DMS 273 (cell line): ENCODE data around the gene BCAS3.
"Not testable (repeated sequence)": the region's sequence is repeated elsewhere in the genome, so short reads cannot be mapped to it uniquely, and the experiment has no call there.

Source experiments
- DNase-seq: peaks from one replicate; lab custom pipeline; 2025; ENCODE audit not compliant: unreplicated experiment; lab: John Stamatoyannopoulos, UW

The BCAS3 gene

DNA sequence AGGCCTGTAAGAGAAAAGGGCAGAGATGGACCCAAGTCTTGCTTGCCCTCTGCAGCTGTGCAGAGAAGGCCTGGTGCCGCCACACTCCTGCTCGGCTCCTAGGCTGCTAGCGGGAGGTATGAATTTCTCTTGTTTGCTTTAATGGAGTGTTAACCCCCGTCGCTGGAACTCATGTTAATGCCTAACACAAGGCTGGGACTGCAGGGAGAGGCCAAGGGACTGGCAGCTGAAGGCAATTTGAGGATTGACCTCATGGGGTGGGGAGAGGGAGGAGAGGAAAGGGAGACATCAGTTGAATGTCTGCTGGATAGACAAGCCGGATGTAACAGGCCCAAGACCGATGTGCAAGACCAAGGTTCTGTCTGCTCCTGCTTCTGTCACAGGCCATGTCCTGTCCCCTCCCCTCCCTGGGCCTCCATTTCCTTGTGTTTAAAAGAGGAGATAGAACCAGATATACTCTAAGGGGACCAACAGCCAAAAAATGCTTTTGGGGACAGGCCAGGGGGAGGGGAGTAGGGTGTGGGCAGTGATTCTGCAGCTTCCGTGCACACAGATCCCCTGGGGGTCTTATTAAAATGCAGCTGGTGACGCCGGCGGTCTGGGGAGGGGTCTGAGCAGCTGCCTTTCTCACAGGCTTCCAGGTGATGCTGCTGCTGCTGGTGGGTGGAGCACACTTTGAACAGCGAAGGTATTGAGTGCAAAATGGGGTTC, 675.3 kb downstream of the BCAS3 start:
- no peak for DNase-seq

DNA sequence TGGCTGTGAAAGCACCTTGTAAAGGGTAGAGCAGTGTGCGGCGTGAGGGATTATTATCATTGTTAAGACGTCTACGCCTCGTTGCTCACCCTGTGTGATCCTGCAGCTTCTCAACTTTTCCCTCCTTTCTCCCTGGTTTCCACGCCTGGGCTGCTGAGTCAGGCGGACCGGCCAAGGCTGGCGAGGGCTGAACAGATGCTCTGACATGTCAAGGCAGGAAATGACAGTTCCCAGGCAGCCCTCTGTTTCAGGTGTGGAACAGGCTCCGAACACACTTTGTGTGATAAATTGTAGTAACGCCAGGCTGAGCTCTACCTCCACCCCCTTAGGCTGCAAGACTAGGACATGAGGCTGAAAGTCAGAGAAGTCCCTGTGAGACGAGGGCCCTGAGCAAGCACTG, 676.0 kb downstream of the BCAS3 start:
- no peak for DNase-seq

DNA sequence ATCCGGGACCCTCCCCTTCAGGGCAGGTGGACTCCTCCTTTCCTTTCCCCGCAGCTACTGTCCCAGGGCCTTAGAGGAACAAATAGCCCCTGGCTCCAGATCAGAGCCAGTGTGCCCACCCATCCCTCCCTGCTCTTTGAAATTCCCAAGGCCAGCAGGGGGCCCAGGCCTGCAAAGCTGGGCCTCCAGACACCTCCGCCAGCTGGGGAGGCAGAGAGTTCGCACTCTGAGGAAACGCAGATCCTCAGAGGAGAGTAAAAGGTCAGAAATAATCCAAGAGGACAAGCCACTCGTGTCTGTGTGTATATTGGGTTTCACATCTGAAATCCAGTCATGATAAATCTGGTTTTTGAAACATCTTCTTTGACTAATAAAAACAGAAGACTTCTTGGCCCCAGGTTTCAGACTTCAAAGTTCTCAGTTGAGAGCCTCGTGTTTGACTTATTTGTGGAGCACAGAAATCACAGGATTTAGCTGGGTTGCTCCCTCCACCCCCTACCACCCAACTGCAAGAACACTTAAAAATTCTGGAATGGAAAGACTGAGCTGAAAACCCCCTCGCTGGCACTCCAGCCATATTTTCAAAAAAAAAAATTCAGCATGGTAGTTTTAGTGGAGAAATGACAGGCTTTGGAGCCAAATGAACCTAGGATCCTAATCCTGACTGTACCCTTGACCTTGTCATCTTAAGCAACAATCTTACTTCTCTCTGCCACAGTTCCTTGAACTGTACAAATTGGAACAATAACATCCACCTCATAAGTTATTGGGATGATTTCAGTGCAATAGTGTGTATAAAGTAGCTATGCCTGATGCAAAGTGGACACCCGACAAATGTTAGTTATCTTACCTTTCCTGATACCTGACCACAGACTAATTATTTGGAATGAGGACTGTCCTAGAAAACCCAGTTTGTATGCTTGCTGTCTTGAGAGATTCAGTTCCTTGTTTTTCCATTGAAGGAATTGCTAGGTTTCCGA, 677.5 kb downstream of the BCAS3 start:
- DNase-seq, result no peak

DNA sequence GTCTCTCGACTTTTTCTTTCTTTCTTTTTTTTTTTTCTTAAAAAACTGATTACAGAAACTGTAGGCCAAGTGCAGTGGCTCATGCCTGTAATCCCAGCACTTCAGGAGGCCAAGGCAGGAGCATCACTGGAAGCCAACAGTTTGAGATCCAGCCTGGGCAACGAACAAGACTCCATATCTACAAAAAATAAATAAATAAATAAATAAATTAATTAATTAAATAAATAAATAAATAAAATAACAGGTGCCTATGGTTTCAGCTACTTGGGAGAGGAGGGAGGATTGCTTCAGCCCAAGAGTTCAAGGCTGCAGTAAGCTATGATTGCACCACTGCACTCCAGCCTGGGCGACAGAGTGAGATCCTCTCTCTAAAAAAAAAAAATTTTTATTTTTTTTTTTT, 679.4 kb downstream of the BCAS3 start:
- not testable (repeated sequence) for DNase-seq

DNA sequence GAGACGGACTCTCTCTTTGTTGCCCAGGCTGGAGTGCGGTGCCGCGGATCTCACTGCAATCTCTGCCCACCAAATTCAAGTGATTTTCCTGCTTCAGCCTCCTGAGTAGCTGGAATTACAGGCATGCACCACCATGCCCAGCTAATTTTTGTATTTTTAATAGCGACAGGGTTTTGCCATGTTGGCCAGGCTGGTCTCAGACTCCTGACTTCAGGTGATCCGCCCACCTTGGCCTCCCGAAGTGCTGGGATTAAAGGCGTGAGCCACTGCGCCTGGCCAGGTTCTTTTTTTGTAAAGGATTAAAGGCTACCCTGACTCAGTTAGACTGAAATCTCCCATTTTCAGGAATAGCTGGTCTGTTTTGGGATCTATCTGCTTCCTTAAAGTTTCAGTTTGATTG, 681.9 kb downstream of the BCAS3 start:
- not testable (repeated sequence) for DNase-seq

DNA sequence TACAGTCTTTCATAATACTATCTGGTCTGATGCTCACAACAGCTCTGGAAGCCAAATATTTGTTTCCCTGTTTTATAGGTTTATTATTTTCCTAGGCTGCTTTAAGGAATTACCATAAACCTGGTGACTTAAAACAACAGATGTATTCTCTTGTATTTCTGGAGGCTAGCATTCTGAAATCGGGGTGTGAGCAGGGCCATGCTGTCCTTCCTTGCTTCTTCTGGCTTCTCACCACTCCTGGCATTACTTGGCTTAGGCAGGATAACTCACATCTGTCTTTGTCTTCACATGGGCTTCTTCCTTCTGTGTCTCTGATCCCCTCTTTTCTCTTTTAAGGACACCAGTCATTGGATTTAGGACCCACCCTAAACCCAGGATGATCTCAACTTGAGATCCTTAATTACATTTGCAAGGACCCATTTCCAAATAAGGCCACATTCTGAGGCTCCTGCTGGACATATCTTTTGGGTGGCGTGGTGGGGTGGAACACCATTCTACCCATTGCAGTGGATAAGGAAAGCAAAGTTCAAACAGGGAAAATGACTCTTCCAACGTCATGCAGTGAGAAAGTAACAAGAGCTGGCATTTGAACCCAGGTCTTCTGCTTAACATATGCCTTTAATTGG, 682.8 kb downstream of the BCAS3 start:
- no peak for DNase-seq

DNA sequence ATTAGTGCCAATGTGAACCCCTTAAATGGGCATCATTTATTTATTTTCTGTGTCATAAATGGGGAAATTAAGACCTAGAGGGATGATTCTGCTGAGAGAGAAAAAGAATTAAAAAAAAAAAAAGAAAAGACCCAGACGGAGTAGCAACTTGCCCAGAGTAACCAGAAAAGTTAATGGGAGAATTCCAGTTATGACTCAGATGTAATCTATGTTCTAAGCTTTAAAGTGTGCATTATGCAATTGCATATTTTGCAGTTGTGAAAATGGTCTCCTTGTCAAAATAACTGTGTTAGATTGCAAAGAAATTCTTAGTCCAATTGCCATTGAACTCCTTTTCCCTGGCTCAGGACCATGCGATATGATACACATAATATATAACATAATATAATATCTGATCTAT, 683.4 kb downstream of the BCAS3 start:
- DNase-seq, result no peak

DNA sequence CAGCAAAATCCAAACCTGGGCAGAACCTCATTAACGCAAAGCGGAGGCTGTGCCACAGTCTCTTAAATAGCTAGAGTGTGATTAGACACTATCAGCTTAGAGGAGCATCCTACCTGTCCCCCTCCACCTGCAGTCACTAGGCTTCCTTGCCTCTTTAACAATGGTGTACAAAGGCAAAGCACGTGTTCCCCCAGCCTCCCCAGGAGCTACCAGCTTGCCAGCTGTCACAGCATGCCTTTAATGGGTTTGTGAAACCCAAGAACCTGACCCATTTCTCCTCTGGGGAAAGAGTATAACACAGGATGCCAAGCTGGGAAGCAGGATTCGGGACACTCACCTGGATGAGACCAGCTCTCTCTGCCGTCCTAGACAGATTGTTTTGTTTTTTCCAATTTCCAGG, 684.7 kb downstream of the BCAS3 start:
- peak; percentile 80 for DNase-seq

DNA sequence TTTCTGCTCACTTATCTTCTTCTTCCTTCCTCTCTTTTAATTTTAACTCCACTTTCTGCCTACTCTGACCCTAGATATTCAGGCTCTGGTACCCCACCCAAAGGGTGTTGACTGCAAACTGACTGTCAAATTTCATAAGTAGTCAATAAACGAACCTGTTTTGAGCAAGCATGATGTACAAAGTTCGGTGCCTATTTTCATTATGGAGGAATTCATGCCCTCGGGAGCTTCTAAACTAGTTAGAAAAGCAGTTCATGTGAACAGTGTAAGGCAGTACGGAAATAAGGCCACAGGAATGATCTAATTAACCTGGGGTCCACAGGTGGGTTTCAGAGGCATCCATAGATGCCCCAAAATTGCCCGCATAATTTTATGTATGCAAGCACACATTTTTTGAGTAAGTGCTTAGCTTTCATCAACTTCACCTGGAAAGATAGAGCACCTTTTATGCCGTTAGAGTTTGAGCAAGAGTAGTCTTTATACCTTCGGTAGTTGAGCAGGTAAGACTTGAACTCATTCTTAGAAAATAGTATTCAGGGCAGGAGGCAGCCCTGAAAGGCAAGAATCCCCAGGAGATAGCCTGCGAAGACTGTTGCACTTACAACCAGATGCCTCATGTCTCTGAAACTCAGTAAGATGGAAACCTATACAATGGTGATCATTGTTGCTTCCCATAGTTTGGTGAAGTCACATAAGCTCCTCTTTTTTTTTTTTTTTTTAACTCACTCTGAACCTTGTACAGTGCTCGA, 685.4 kb downstream of the BCAS3 start:
- no peak for DNase-seq

DNA sequence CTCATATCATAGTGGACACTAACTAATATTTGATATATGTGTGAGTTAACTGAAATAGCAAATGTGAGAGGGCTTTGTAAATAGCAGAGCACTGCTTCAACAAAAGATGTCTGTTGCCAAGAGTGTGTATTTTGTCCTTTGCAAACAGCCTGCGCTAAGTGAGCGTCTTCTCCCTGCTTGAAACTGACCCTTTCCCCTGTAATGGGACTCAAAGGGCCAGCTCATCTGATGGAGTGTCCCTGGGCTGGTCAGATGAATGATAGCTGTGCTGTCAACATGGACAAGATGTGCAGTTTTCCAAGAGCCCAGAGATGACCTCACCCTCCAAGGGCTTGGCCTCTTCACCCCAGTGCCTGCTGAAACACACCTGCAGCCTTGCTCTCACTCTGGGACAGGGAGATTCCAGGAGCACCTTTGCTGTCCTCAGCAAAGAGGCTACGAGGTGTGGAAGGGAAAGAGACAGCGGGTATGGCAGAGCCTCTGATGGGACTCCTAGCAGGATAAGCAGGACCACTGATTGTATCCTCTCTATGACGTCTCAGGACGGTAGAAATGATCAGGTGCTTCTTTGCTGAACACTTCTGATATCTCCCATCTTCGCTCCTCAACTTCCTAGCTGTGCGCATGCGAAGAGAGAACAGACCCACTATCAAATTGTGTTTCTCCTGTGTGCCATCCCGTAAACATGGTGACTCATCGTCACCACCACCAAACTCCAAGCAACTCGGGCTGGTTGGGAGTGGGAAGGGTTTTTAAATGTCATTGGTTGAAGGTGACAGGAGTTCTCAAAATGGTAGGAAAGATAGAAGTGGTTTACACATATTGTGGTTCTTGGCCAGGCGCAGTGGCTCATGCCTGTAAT, 686.2 kb downstream of the BCAS3 start:
- no peak for DNase-seq

DNA sequence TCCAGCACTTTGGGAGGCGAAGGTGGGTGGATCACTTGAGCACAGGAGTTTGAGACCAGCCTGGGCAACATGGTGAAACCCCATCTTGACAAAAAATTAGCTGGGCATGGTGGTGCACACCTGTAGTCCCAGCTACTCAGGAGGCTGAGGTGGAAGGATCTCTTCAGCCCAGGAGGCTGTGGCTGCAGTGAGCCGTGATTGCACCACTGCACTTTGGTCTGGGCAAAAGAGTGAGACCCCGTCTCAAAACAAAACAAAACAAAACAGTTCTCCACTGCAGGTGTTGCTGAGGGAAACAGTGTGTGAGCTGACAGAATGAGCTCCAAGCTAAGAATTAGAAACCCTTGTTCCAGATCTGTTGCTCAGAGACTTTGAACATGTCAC, 686.8 kb downstream of the BCAS3 start:
- DNase-seq, result no peak

DNA sequence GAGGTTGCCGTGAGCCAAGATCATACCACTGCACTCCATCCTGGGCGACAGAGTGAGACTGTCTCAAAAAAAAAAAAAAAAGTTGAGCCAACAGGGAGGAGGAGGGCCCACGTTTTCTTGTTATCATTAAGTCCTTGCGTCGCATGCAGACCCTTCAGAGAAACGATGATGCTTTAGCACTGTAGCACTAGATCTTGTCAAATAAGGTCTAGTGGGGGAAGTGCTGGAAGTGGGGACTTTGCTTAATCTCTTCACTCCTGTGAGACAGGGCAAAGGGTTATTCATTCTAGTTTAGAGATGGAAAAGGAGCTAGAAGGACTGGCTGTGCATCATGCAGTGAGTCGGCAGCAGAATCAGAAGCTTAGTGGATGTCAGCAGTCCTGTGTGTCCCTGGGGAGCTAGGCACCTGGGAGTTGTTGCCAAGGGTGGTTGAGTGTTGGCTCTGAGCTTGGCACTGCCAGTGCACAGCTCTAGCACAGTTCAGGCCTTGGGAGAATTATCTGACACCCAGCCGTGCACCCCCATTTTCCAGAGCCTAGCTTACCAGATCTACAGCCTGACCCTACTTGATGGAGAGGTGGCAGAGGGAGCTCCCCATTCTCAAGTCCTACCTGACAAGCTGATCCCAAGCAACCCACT, 688.5 kb downstream of the BCAS3 start:
- DNase-seq, result no peak

DNA sequence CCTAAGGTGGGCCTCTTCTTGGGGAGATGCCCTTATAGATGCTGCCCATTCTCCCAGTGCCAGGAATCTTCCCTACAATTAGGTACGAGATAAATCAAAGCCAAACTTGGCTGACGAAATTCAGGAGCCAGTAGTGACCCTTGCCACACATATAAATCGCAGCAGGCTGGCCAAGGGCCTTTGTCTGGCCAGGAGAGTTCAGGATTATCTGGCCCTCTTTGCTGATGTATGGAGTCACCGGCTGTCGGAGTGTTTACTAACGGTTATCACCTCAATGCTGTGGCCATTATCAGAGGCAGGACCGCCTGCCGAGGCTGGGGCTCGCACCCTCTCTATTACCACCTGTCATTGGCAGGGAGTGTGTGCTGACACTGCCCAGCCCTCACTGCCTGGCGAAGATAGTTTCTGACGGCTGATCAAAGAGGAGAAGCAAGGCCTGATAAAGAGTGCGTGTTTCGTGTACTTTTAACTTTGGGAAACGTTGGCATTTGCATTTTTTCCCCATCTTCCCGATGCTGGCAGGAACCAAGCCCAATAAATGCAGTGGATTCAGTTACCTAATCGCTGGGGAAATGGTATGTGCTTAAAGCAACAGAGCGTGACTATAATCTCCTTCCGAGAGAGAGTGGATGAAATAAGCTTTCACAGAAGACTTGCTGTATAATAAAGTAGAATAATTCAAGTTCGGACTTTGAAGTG, 689.2 kb downstream of the BCAS3 start:
- no peak for DNase-seq

DNA sequence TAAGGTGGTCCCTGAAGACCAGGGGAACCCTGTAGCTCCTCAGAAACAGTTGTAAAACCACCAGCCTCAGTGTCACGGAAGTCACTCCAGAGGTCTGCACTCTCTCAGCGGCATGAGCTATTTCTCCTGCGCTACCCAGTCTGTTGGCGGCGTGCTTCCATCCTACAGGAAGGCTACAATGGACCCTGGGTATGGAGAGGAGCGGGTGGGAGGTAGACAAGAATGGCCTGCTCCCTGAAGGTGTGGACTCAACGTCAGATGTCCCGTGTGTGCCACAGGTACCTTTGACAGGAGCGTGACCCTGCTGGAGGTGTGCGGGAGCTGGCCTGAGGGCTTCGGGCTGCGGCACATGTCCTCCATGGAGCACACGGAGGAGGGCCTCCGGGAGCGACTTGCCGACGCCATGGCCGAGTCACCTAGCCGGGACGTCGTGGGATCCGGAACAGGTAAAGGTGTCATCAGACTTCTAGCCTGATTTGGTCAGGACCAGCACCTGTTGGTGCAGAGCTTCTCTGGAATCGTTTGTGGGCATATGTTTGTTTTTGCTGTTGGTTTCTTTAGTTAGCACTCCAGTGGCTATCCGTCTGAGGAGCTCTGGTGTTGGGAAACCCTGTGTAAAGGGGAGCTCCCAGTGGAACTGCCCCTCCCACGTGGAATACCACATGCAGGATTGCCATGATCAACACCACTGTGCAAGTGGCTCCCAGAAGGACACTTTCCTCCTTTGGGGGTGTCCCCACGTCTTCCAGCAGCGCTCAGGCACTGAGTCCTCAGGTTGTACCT, 690.6 kb downstream of the BCAS3 start:
- no peak for DNase-seq

DNA sequence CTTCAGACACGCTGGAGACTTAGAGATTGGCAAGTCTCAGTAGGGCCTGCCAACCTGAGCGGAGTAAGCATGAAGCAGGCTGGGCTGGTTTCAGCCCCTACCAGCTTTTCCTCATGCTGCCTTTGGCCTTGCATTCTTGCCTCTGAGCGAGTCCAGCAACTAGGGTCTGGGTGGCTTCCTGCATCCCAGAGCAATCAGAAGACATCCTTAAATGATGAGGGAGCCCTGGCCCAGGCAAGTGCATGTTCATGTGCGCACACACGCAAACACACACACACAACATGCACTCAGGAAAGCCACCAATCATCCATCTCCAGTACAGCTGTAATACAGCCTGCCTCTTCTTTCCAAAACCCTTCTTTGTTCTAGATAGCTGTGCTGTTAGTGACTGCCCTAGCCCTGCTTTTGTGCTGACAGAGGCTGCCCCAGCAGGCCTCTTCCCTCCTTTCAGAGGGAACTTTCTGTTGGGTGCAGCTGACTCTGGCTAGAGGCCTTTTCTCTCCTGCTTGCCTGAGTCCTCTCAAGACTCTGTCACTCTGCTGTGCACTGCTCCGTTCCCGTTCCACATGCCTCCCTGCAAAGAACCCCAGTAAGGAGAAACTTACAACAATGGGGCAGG, 691.3 kb downstream of the BCAS3 start:
- no peak for DNase-seq

DNA sequence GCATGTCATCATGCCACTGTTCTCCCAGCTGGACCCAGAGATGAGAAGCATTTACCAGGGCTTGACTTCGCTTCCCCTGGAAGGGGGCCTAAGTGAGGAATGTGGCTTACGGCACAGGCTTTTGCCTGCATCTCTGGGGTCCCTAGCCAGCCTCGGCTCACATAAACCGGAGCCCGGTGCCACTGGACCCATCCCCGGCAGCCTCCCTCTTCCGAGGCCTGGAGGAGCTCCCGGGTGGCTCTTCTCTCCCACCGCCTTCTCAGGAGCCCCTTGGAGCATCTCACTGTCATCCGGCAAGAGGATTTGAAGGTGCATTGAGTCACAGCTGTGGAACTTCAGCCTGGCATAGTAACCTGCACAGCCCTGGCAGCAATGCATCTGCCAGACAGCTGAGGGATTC, 692.1 kb downstream of the BCAS3 start:
- no peak for DNase-seq

DNA sequence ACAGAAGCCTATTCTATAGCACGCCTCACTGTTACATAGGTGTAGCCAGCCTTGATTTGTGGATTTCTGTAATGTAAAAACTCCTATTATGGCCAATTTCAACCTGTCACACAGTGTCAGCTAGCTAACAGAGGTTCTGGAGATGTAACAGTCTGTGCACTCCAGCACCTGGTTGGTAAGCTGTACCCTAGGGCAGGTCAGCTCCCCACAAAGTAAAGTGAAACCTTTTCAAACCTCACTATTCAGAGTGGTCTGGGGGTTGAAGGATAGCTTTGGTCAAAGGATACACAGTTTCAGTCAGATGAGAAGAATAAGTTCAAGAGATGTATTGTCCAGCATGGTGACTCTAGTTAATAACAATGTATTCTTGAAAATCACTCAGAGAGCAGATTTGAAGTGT, 693.5 kb downstream of the BCAS3 start:
- DNase-seq, result no peak

DNA sequence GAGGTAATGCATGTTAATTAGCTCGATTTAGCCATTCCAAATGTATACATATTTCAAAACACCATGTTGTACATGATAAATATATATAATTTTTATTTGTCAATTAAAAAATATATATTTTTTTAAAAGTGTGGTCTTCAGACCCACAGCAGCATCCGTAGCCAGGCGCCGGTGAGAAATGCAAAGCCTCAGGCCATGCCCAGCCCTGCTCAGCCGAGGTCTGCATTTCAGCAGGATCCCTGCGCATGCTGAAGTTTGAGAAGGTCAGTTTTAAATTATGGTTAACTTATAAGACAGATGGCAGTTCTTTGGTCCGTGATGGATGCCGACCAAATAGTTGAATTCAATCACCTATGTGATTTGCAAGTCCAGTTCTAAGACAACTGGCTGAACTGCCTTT, 694.0 kb downstream of the BCAS3 start:
- DNase-seq, result no peak
